Stimulated activated CD8-positive, alpha-beta memory T cell treated with anti-CD3 and anti-CD28 coated beads, Interleukin-7, amount 100 ng/mL, for 4 hours (primary cell): Measurements from ENCODE around the gene DTHD1.
A peak's percentile ranks its signal among the peaks of the same experiment; 100 is the strongest.

Experiments used
- DNase-seq, 2 donors: peaks; one replicate each; pipeline ENCODE4 v3.0.0-alpha.2; 2020; ENCODE audit warnings: low read depth in 2 of 2

Gene DTHD1

GRCh38 chr4:36281384-36282106, at the start of gene DTHD1:
TSS of gene DTHD1 (plus strand) at chr4:36281616. CDS start at chr4:36281759, 143 bp downstream.
- no peak for DNase-seq

- DNase-seq = no peak
Observed at GRCh38 chr4:36233567-36234266, 47.7 kb upstream of the DTHD1 start.

GRCh38 chr4:36235306-36235705, 46.1 kb upstream of the DTHD1 start:
- DNase-seq = no peak

GRCh38 chr4:36236159-36236558, 45.3 kb upstream of the DTHD1 start:
- no peak for DNase-seq

- DNase-seq = no peak
Observed at GRCh38 chr4:36237366-36238313, 43.8 kb upstream of the DTHD1 start.

- DNase-seq = no peak
Observed at GRCh38 chr4:36241771-36242170, 39.6 kb upstream of the DTHD1 start.

GRCh38 chr4:36242629-36243354, 38.6 kb upstream of the DTHD1 start:
- no peak for DNase-seq

GRCh38 chr4:36243355-36244256, 37.8 kb upstream of the DTHD1 start:
- peak; percentile 13 to 52 for DNase-seq

- DNase-seq = peak; percentile 64 to 87
Observed at GRCh38 chr4:36244257-36245082, 36.9 kb upstream of the DTHD1 start, which contains the start of gene ARAP2. TSS of gene ARAP2 (minus strand) at chr4:36244514. CDS start at chr4:36229486, 15,028 bp downstream.

- DNase-seq = no peak
Observed at GRCh38 chr4:36249610-36250009, 31.8 kb upstream of the DTHD1 start.

- DNase-seq = no peak
Observed at GRCh38 chr4:36251983-36252382, 29.4 kb upstream of the DTHD1 start.

- DNase-seq = no peak
Observed at GRCh38 chr4:36254371-36254770, 27.0 kb upstream of the DTHD1 start.

- peak; percentile 50 to 64 for DNase-seq
Observed at GRCh38 chr4:36255577-36255976, 25.8 kb upstream of the DTHD1 start.

- no peak for DNase-seq
Observed at GRCh38 chr4:36256398-36256891, 25.0 kb upstream of the DTHD1 start.

GRCh38 chr4:36260731-36261130, 20.7 kb upstream of the DTHD1 start:
- no peak for DNase-seq

- no peak for DNase-seq
Observed at GRCh38 chr4:36264207-36264826, 17.1 kb upstream of the DTHD1 start.

- DNase-seq = no peak
Observed at GRCh38 chr4:36267486-36268268, 13.7 kb upstream of the DTHD1 start.

GRCh38 chr4:36269101-36269500, 12.3 kb upstream of the DTHD1 start:
- DNase-seq = no peak
